Calu3 (cell line): Measurements from ENCODE around the gene KIF16B. TPM values are rescaled to one million over a fixed set of nuclear protein-coding genes. Genes with fewer than 3 reads are reported as not detected.

ENCODE experiments used
- BruUV-seq: library from RNA; stranded (reverse); fragments of 400-500 nt; replicated peaks from 2 replicates; lab custom pipeline; 2021; lab: Mats Ljungman, UMichigan
- CTCF ChIA-PET: fragments of 300-600 bp; sonication (Branson Sonifier 250); formaldehyde crosslinking; loops from one replicate; lab custom pipeline; 2022; ENCODE audit warnings: antibody characterized with exemption; lab: Charles Lee
- DNase-seq: peaks from one replicate; pipeline ENCODE4 v3.0.0; 2022
- H3K27ac Mint-ChIP-seq: one replicate; pipeline ENCODE4 v1.8.0; 2022; ENCODE audit warnings: mixed read lengths; ENCODE audit not compliant: unreplicated experiment
- H3K27me3 Mint-ChIP-seq: one replicate; pipeline ENCODE4 v1.8.0; 2022; ENCODE audit warnings: mixed read lengths; ENCODE audit not compliant: unreplicated experiment
- H3K36me3 Mint-ChIP-seq: one replicate; pipeline ENCODE4 v1.8.0; 2022; ENCODE audit warnings: mild to moderate bottlenecking, moderate library complexity, mixed read lengths; ENCODE audit not compliant: insufficient read depth, unreplicated experiment
- H3K4me1 Mint-ChIP-seq: one replicate; pipeline ENCODE4 v1.8.0; 2022; ENCODE audit warnings: mild to moderate bottlenecking, low read depth, mixed read lengths; ENCODE audit not compliant: unreplicated experiment
- H3K4me3 Mint-ChIP-seq: one replicate; pipeline ENCODE4 v1.8.0; 2022; ENCODE audit warnings: mild to moderate bottlenecking, low read depth, moderate library complexity, mixed read lengths; ENCODE audit not compliant: unreplicated experiment
- H3K9me3 Mint-ChIP-seq: one replicate; pipeline ENCODE4 v1.8.0; 2022; ENCODE audit warnings: low read depth, mixed read lengths; ENCODE audit not compliant: unreplicated experiment
- CTCF ChIP-seq: fragments of 200-600 bp; IDR thresholded peaks from one replicate; pipeline ENCODE4 v1.8.0; 2022; ENCODE audit warnings: antibody characterized with exemption; ENCODE audit not compliant: unreplicated experiment
- intact Hi-C: fragments of 100-400 bp; cut with micrococcal nuclease; formaldehyde crosslinking; loops from one replicate; pipeline ENCODE4 v1.10.0; 2022; ENCODE audit not compliant: unreplicated experiment
- total RNA-seq: library from RNA; stranded (reverse); gene quantifications from 2 replicates; pipeline ENCODE4 v1.2.3, GENCODE V29; 2022

KIF16B gene
- total RNA-seq, 1 experiment from 2014 or later: 4.3 TPM

- Mint-ChIP-seq H3K27ac (no peak overlapping the region), H3K4me3 (no peak overlapping the region), H3K9me3 (no peaks in the 10 kb centered on the region), H3K36me3 (no peaks in the 10 kb centered on the region), H3K27me3 (no peaks in the 10 kb centered on the region), H3K4me1 (no peaks in the 10 kb centered on the region)
- intact Hi-C loops: no loop called here
- DNase-seq: no peak
- CTCF ChIA-PET: no interaction called here
- no peak for TF ChIP-seq CTCF
- BruUV-seq: no TSS peak
Observed at GRCh38 chr20:16352321-16352720, 220.9 kb downstream of the KIF16B start.

- H3K27me3 Mint-ChIP-seq: no peaks in the 10 kb centered on the region
- H3K4me3 Mint-ChIP-seq: no peak overlapping the region
- H3K27ac Mint-ChIP-seq: no peak overlapping the region
- H3K4me1 Mint-ChIP-seq: no peaks in the 10 kb centered on the region
- no peaks in the 10 kb centered on the region for H3K9me3 Mint-ChIP-seq
- no peak for DNase-seq
- no TSS peak for BruUV-seq
- TF ChIP-seq CTCF: no peak
- CTCF ChIA-PET: no interaction called here
- H3K36me3 Mint-ChIP-seq: no peaks in the 10 kb centered on the region
- intact Hi-C loops: no loop called here
Observed at GRCh38 chr20:16351415-16351814, 221.8 kb downstream of the KIF16B start.

GRCh38 chr20:16350465-16350864 is 222.8 kb downstream of the KIF16B start:
- no peak overlapping the region for H3K27ac Mint-ChIP-seq
- TF ChIP-seq CTCF: no peak
- no peak for DNase-seq
- CTCF ChIA-PET: no interaction called here
- BruUV-seq: no TSS peak
- intact Hi-C loops: no loop called here
- H3K9me3 Mint-ChIP-seq: no peaks in the 10 kb centered on the region
- H3K4me3 Mint-ChIP-seq: no peak overlapping the region
- no peaks in the 10 kb centered on the region for H3K27me3 Mint-ChIP-seq
- no peaks in the 10 kb centered on the region for H3K36me3 Mint-ChIP-seq
- H3K4me1 Mint-ChIP-seq: no peaks in the 10 kb centered on the region

- Mint-ChIP-seq H3K9me3 (no peaks in the 10 kb centered on the region), H3K36me3 (no peaks in the 10 kb centered on the region), H3K27me3 (no peaks in the 10 kb centered on the region), H3K4me1 (no peaks in the 10 kb centered on the region), H3K27ac (no peak overlapping the region), H3K4me3 (no peak overlapping the region)
- no peak for TF ChIP-seq CTCF
- intact Hi-C loops: no loop called here
- no peak for DNase-seq
- CTCF ChIA-PET: no interaction called here
- BruUV-seq: no TSS peak
Observed at GRCh38 chr20:16349523-16350260, 223.6 kb downstream of the KIF16B start.
